IMR-90 (cell line): ENCODE measurements around the gene MCTP1. TPM values are rescaled to one million over a fixed set of nuclear protein-coding genes. Genes with fewer than 3 reads are reported as not detected.

Source experiments
- ATAC-seq: fragments of 200-7000 bp; cut with Tn5 transposase; 2 replicates; pipeline ENCODE4 v1.9.1; 2020; ENCODE audit warnings: low read depth, mild to moderate bottlenecking, moderate library complexity
- BruUV-seq: library from RNA; stranded (reverse); fragments of 400-500 nt; replicated peaks from 2 replicates; lab custom pipeline; 2021; lab: Mats Ljungman, UMichigan
- CTCF ChIA-PET: fragments of 300-600 bp; formaldehyde crosslinking; extraction: SDS; loops from one replicate; lab custom pipeline; 2021; ENCODE audit warnings: antibody characterized with exemption; lab: Yijun Ruan, JAX
- POLR2A ChIA-PET: fragments of 300-600 bp; sonication (Branson Sonifier 250); formaldehyde crosslinking; loops from one replicate; lab custom pipeline; 2022; ENCODE audit warnings: antibody characterized with exemption; ENCODE audit not compliant: unreplicated experiment; lab: Charles Lee
- DNase-seq: peaks from one replicate; pipeline ENCODE4 v3.0.0; 2013
- H2AFZ ChIP-seq: replicated peaks from 2 replicates; pipeline ENCODE3; 2013; ENCODE audit warnings: low read length, mild to moderate bottlenecking; ENCODE audit not compliant: poor library complexity
- H2AK5ac ChIP-seq: 2 replicates; pipeline ENCODE4 v1.6.1; 2013; ENCODE audit warnings: low read depth, low read length, inconsistent platforms
- H2AK9ac ChIP-seq: replicated peaks from 2 replicates; pipeline ENCODE3; 2013; ENCODE audit warnings: mild to moderate bottlenecking, low read depth, low read length, moderate library complexity; ENCODE audit not compliant: poor library complexity
- H2BK120ac ChIP-seq: 2 replicates; pipeline ENCODE4 v1.6.1; 2013; ENCODE audit warnings: low read depth, low read length, inconsistent platforms
- H2BK15ac ChIP-seq: 3 replicates; pipeline ENCODE4 v1.6.1; 2013; ENCODE audit warnings: low read depth, low read length, inconsistent platforms
- H2BK20ac ChIP-seq: 2 replicates; pipeline ENCODE4 v1.6.1; 2013; ENCODE audit warnings: low read depth, mild to moderate bottlenecking, inconsistent platforms, low read length, moderate library complexity
- H2BK5ac ChIP-seq: 2 replicates; pipeline ENCODE4 v1.6.1; 2013; ENCODE audit warnings: mild to moderate bottlenecking, low read depth, low read length, inconsistent platforms; ENCODE audit not compliant: poor library complexity, severe bottlenecking
- H3K14ac ChIP-seq: replicated peaks from 2 replicates; pipeline ENCODE4 v1.6.1; 2013; ENCODE audit warnings: low read depth, low read length, inconsistent platforms
- H3K18ac ChIP-seq: 2 replicates; pipeline ENCODE4 v1.6.1; 2013; ENCODE audit warnings: low read depth, low read length, control low read depth
- H3K23ac ChIP-seq: 2 replicates; pipeline ENCODE4 v1.6.1; 2013; ENCODE audit warnings: low read depth, low read length, inconsistent platforms
- H3K27ac ChIP-seq: 2 replicates; pipeline ENCODE4 v1.5.1; 2013; ENCODE audit warnings: mild to moderate bottlenecking, control low read depth, low read length; ENCODE audit not compliant: insufficient read depth
- H3K27me3 ChIP-seq: 2 replicates; pipeline ENCODE4 v1.6.1; 2013; ENCODE audit warnings: low read length; ENCODE audit not compliant: control insufficient read depth, insufficient read depth
- H3K36me3 ChIP-seq: 2 replicates; pipeline ENCODE4 v1.6.1; 2013; ENCODE audit warnings: low read length, mixed read lengths; ENCODE audit not compliant: control insufficient read depth, insufficient read depth
- H3K4ac ChIP-seq: 2 replicates; pipeline ENCODE4 v1.6.1; 2013; ENCODE audit warnings: low read depth, low read length, inconsistent platforms
- H3K4me1 ChIP-seq: 2 replicates; pipeline ENCODE4 v1.6.1; 2013; ENCODE audit warnings: low read length, mixed read lengths; ENCODE audit not compliant: control insufficient read depth, insufficient read depth
- H3K4me2 ChIP-seq: 2 replicates; pipeline ENCODE4 v1.6.1; 2013; ENCODE audit warnings: low read depth, mild to moderate bottlenecking, control low read depth, low read length, moderate library complexity
- H3K4me3 ChIP-seq: 2 replicates; pipeline ENCODE4 v1.5.1; 2013; ENCODE audit warnings: low read depth, mild to moderate bottlenecking, control low read depth, low read length, moderate library complexity; ENCODE audit not compliant: insufficient read depth
- H3K56ac ChIP-seq: 2 replicates; pipeline ENCODE4 v1.6.1; 2013; ENCODE audit warnings: low read length, inconsistent platforms; ENCODE audit not compliant: insufficient read depth; ENCODE audit errors: extremely low read depth
- H3K79me1 ChIP-seq, 2 experiments: 2 replicates each; pipeline ENCODE4 v1.6.1; 2013; ENCODE audit warnings: low read length in 2 of 2, inconsistent platforms in 1 of 2, low read depth in 1 of 2
- H3K9ac ChIP-seq: 2 replicates; pipeline ENCODE4 v1.6.1; 2013; ENCODE audit warnings: low read depth, low read length, control low read depth
- H3K9me1 ChIP-seq: 2 replicates; pipeline ENCODE4 v1.6.1; 2013; ENCODE audit warnings: low read length, inconsistent platforms; ENCODE audit not compliant: insufficient read depth
- H3K9me3 ChIP-seq: 2 replicates; pipeline ENCODE4 v1.6.1; 2013; ENCODE audit warnings: low read length; ENCODE audit not compliant: control insufficient read depth, insufficient read depth
- H4K20me1 ChIP-seq: 2 replicates; pipeline ENCODE4 v1.6.1; 2013; ENCODE audit warnings: low read length, inconsistent platforms; ENCODE audit not compliant: insufficient read depth
- H4K5ac ChIP-seq: 2 replicates; pipeline ENCODE4 v1.6.1; 2013; ENCODE audit warnings: mild to moderate bottlenecking, low read depth, low read length, control low read depth
- H4K8ac ChIP-seq, 2 experiments: 2 replicates each; pipeline ENCODE4 v1.6.1; 2013; ENCODE audit warnings: low read depth in 2 of 2, low read length in 2 of 2, control low read depth in 1 of 2, inconsistent platforms in 1 of 2
- H4K91ac ChIP-seq: 2 replicates; pipeline ENCODE4 v1.6.1; 2013; ENCODE audit warnings: low read depth, low read length, inconsistent platforms; ENCODE audit not compliant: insufficient read depth
- BHLHE40 ChIP-seq: fragments of 150-350 bp; IDR thresholded peaks from 2 replicates; pipeline ENCODE4 v1.6.1; 2016; ENCODE audit warnings: mild to moderate bottlenecking, low read depth, low read length
- CEBPB ChIP-seq: IDR thresholded peaks from 2 replicates; pipeline ENCODE4 v1.6.1; 2012; ENCODE audit warnings: low read depth, low read length, improper control_type of control experiment
- CHD1 ChIP-seq: IDR thresholded peaks from 2 replicates; pipeline ENCODE4 v1.6.1; 2012; ENCODE audit warnings: low read depth, low read length, improper control_type of control experiment
- FOS ChIP-seq: fragments of 150-350 bp; IDR thresholded peaks from 2 replicates; pipeline ENCODE4 v1.6.1; 2016; ENCODE audit warnings: low read depth, low read length
- MAFK ChIP-seq: IDR thresholded peaks from 2 replicates; pipeline ENCODE4 v1.6.1; 2012; ENCODE audit warnings: low read depth, low read length, improper control_type of control experiment
- MAZ ChIP-seq: IDR thresholded peaks from 2 replicates; pipeline ENCODE4 v1.6.1; 2012; ENCODE audit warnings: low read depth, mild to moderate bottlenecking, low read length, improper control_type of control experiment, moderate library complexity, borderline replicate concordance
- MXI1 ChIP-seq: IDR thresholded peaks from 2 replicates; pipeline ENCODE4 v1.6.1; 2012; ENCODE audit warnings: low read depth, mild to moderate bottlenecking, low read length, moderate library complexity, borderline replicate concordance
- NFE2L2 ChIP-seq: fragments of 150-350 bp; IDR thresholded peaks from 2 replicates; pipeline ENCODE4 v1.6.1; 2016; ENCODE audit warnings: low read depth, mild to moderate bottlenecking, low read length
- POLR2A ChIP-seq: IDR thresholded peaks from 2 replicates; pipeline ENCODE4 v1.6.1; 2012; ENCODE audit warnings: mild to moderate bottlenecking, low read depth, low read length
- RCOR1 ChIP-seq: IDR thresholded peaks from 2 replicates; pipeline ENCODE4 v1.6.1; 2012; ENCODE audit warnings: mild to moderate bottlenecking, low read length, improper control_type of control experiment; ENCODE audit not compliant: insufficient replicate concordance
- RFX5 ChIP-seq: IDR thresholded peaks from 2 replicates; pipeline ENCODE4 v1.8.0; 2012; ENCODE audit warnings: low read depth, mild to moderate bottlenecking, low read length, moderate library complexity
- SMC3 ChIP-seq: fragments of 150-350 bp; IDR thresholded peaks from 2 replicates; pipeline ENCODE4 v1.6.1; 2016; ENCODE audit warnings: low read depth, mild to moderate bottlenecking, antibody characterized with exemption, low read length, moderate library complexity
- WGBS, 2 experiments: methylation state at CpG; one replicate each; pipeline versions ENCODE4 v1.1.5 to v1.1.7; 2013; ENCODE audit warnings: missing lambda C conversion rate in 2 of 2; ENCODE audit not compliant: insufficient read length in 1 of 2; ENCODE audit errors: extremely low coverage in 2 of 2; 5-methylcytosine and 5-hydroxymethylcytosine counted together
- dilution Hi-C: fragments of 300-500 bp; cut with HindIII; formaldehyde crosslinking; loops from one replicate; pipeline ENCODE4 v1.14.3; 2018; ENCODE audit warnings: low sequenced_read_pairs; ENCODE audit not compliant: unreplicated experiment
- in situ Hi-C: fragments of 300-500 bp; cut with MboI; formaldehyde crosslinking; loops from 3 replicates; pipeline ENCODE4 v1.14.3; 2019; ENCODE audit warnings: low sequenced_read_pairs, inconsistent platforms, mixed read lengths
- intact Hi-C: fragments of 100-400 bp; cut with micrococcal nuclease; formaldehyde crosslinking; loops from 2 replicates; pipeline ENCODE4 v1.10.0; 2022
- polyA plus RNA-seq, 3 experiments: library from polyadenylated mRNA; depleted of rRNA; stranded (reverse); fragments of >200 nt; gene quantifications; 2 replicates each; pipeline ENCODE4 v1.2.3, GENCODE V29; 2012; ENCODE audit warnings: low replicate concordance in 1 of 3
- total RNA-seq: library from RNA; depleted of rRNA; stranded (reverse); fragments of >200 nt; gene quantifications from 2 replicates; pipeline ENCODE4 v1.2.3, GENCODE V29; 2012
- TF ChIP-seq, protein P1 (sequence below): conservative IDR thresholded peaks from 2 replicates; pipeline ENCODE4 v1.5.1; 2012; ENCODE audit warnings: mild to moderate bottlenecking, low read depth, low read length, improper control_type of control experiment
- TF ChIP-seq, protein P2 (sequence below): fragments of 150-350 bp; IDR thresholded peaks from 2 replicates; pipeline ENCODE4 v1.6.1; 2016; ENCODE audit warnings: low read depth, mild to moderate bottlenecking, low read length, moderate library complexity, borderline replicate concordance
- TF ChIP-seq, protein P3 (sequence below): fragments of 150-350 bp; IDR thresholded peaks from 2 replicates; pipeline ENCODE4 v1.6.1; 2017; ENCODE audit warnings: mild to moderate bottlenecking, antibody characterized with exemption, low read length, low read depth

Gene MCTP1
- total and polyA plus RNA-seq, 2 of the 4 experiments (the other 2 are of a cell fraction) = 0.21 TPM; not detected in 1

DNA sequence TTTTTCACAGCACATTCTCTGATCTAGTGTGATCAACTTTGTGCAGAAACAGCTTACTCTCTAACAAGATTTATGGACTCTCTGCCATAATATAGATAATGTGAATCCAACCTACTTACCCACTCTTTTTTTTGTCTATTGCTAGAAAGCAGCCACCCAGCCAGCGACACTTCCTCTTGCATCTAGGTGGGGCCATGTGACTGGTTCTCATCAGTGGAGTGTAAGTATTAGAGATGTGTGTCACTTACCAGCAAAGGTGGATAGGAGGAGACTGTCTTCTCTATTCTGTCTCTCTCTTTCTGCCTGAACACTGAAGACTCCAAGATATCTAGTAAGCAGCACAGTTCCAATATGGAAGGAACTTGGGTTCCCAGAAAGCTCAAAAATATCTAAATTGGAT, 174.8 kb downstream of the MCTP1 start:
- no CpG with 5 or more reads among the region's 1 CpG for WGBS, 2 experiments
- no peaks in the 10 kb centered on the region for H3K9me3 ChIP-seq
- POLR2A ChIA-PET = no interaction called here
- dilution Hi-C loops (no loop called here), intact Hi-C loops (no loop called here), in situ Hi-C loops (no loop called here)
- ATAC-seq = no peak
- H4K20me1 ChIP-seq = no peaks in the 10 kb centered on the region
- no peak overlapping the region for H4K5ac ChIP-seq
- no TSS peak for BruUV-seq
- CTCF ChIA-PET = interaction anchor here (1.4 kb wide), 1 partner anchor 28 kb away, joined by 4 read pairs; no protein-coding TSS in a partner anchor
- no peak overlapping the region for H2AK9ac ChIP-seq
- H3K4ac ChIP-seq = no peak overlapping the region
- no peak overlapping the region for H3K27ac ChIP-seq
- H2BK5ac ChIP-seq = no peak overlapping the region
- H3K56ac ChIP-seq = no peak overlapping the region
- no peak overlapping the region for H3K4me3 ChIP-seq
- H3K36me3 ChIP-seq = no peaks in the 10 kb centered on the region
- H3K27me3 ChIP-seq = no peaks in the 10 kb centered on the region
- H3K4me1 ChIP-seq = no peaks in the 10 kb centered on the region
- no peak overlapping the region for H4K91ac ChIP-seq
- H3K18ac ChIP-seq = no peak overlapping the region
- H3K4me2 ChIP-seq = no peak overlapping the region
- H2BK120ac ChIP-seq = no peak overlapping the region
- no peak overlapping the region for H2BK15ac ChIP-seq
- no peaks in the 10 kb centered on the region for H3K79me1 ChIP-seq
- H4K8ac ChIP-seq = no peak overlapping the region
- H2BK20ac ChIP-seq = no peak overlapping the region
- H3K9me1 ChIP-seq = no peaks in the 10 kb centered on the region
- H3K14ac ChIP-seq = no peak overlapping the region
- DNase-seq = no peak
- no peak overlapping the region for H3K9ac ChIP-seq
- H2AK5ac ChIP-seq = no peak overlapping the region
- TF ChIP-seq, protein P1, sequence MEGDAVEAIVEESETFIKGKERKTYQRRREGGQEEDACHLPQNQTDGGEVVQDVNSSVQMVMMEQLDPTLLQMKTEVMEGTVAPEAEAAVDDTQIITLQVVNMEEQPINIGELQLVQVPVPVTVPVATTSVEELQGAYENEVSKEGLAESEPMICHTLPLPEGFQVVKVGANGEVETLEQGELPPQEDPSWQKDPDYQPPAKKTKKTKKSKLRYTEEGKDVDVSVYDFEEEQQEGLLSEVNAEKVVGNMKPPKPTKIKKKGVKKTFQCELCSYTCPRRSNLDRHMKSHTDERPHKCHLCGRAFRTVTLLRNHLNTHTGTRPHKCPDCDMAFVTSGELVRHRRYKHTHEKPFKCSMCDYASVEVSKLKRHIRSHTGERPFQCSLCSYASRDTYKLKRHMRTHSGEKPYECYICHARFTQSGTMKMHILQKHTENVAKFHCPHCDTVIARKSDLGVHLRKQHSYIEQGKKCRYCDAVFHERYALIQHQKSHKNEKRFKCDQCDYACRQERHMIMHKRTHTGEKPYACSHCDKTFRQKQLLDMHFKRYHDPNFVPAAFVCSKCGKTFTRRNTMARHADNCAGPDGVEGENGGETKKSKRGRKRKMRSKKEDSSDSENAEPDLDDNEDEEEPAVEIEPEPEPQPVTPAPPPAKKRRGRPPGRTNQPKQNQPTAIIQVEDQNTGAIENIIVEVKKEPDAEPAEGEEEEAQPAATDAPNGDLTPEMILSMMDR = no peak
- TF ChIP-seq, protein P2, sequence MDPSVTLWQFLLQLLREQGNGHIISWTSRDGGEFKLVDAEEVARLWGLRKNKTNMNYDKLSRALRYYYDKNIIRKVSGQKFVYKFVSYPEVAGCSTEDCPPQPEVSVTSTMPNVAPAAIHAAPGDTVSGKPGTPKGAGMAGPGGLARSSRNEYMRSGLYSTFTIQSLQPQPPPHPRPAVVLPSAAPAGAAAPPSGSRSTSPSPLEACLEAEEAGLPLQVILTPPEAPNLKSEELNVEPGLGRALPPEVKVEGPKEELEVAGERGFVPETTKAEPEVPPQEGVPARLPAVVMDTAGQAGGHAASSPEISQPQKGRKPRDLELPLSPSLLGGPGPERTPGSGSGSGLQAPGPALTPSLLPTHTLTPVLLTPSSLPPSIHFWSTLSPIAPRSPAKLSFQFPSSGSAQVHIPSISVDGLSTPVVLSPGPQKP = no peak
- TF ChIP-seq FOS (no peak), MAZ (no peak), NFE2L2 (no peak), POLR2A (no peak), CEBPB (no peak), MAFK (no peak), SMC3 (no peak), RCOR1 (no peak), MXI1 (no peak), CHD1 (no peak), BHLHE40 (no peak), RFX5 (no peak)
- TF ChIP-seq, protein P3, sequence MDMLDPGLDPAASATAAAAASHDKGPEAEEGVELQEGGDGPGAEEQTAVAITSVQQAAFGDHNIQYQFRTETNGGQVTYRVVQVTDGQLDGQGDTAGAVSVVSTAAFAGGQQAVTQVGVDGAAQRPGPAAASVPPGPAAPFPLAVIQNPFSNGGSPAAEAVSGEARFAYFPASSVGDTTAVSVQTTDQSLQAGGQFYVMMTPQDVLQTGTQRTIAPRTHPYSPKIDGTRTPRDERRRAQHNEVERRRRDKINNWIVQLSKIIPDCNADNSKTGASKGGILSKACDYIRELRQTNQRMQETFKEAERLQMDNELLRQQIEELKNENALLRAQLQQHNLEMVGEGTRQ = no peak
- no peak overlapping the region for H2AFZ ChIP-seq
- no peak overlapping the region for H3K23ac ChIP-seq
